ENCODE measurements around the gene SVOPL. TPM values are rescaled to one million over a fixed set of nuclear protein-coding genes. Genes with fewer than 3 reads are reported as not detected.
A peak's percentile ranks its signal among the peaks of the same experiment; 100 is the strongest.

SVOPL gene
- total RNA-seq, 3 donors from 2014 or later: 0.15 to 0.33 TPM; not detected in 1

GRCh38 chr7:138745189-138745588, 44.0 kb upstream of the SVOPL start:
- Histone ChIP-seq H3K9me3 (no peaks in the 10 kb centered on the region), H3K27me3 (no peaks in the 10 kb centered on the region), H3K36me3 (no peaks in the 10 kb centered on the region), H3K4me3 (no peak overlapping the region), H3K4me1 (no peaks in the 10 kb centered on the region), H3K27ac (no peak overlapping the region)
- TF ChIP-seq POLR2A (IDR thresholded peaks at IDR 0.05) (no peak), CTCF (IDR thresholded peaks at IDR 0.05) (no peak), POLR2AphosphoS5 (IDR thresholded peaks at IDR 0.05) (no peak)
- intact Hi-C loops (cut with DNase I; ENCODE audit: low total_unique reads): no loop called here
- no peak for DNase-seq (ENCODE audit: low spot score in 2 of 2)

- no peaks in the 10 kb centered on the region for H3K4me1 ChIP-seq
- DNase-seq (ENCODE audit: low spot score in 2 of 2): no peak
- no peaks in the 10 kb centered on the region for H3K9me3 ChIP-seq
- no peak overlapping the region for H3K27ac ChIP-seq
- no peak overlapping the region for H3K4me3 ChIP-seq
- no peaks in the 10 kb centered on the region for H3K36me3 ChIP-seq
- intact Hi-C loops (cut with DNase I; ENCODE audit: low total_unique reads): no loop called here
- TF ChIP-seq POLR2A (IDR thresholded peaks at IDR 0.05) (no peak), CTCF (IDR thresholded peaks at IDR 0.05) (no peak), POLR2AphosphoS5 (IDR thresholded peaks at IDR 0.05) (no peak)
- H3K27me3 ChIP-seq: no peaks in the 10 kb centered on the region
Measured at GRCh38 chr7:138741453-138741735, 40.2 kb upstream of the SVOPL start.

DNA sequence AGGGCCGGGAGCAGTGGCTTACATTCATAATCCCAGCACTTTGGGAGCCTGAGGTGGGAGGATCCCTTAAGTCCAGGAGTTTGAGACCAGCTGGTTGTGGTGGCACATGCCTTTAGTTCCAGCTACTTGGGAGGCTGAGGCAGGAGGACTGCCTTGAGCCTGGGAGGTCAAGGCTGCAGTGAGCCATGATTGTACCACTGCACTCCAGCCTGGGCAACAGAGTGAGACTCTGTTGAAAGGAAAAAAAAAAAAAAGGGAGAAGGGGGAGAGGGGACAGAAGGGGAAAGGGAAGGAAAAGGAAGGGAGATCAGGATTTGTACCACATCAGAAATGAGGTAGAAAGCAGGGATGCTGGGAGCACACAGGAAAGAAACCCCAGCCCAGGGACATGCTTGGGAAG, 38.7 kb upstream of the SVOPL start:
- intact Hi-C loops (cut with DNase I; ENCODE audit: low total_unique reads): no loop called here
- TF ChIP-seq CTCF (IDR thresholded peaks at IDR 0.05) (no peak), POLR2A (IDR thresholded peaks at IDR 0.05) (no peak), POLR2AphosphoS5 (IDR thresholded peaks at IDR 0.05) (no peak)
- Histone ChIP-seq H3K9me3 (no peaks in the 10 kb centered on the region), H3K27me3 (no peaks in the 10 kb centered on the region), H3K36me3 (no peaks in the 10 kb centered on the region), H3K27ac (no peak overlapping the region), H3K4me1 (no peaks in the 10 kb centered on the region), H3K4me3 (no peak overlapping the region)
- no peak for DNase-seq (ENCODE audit: low spot score in 2 of 2)

DNA sequence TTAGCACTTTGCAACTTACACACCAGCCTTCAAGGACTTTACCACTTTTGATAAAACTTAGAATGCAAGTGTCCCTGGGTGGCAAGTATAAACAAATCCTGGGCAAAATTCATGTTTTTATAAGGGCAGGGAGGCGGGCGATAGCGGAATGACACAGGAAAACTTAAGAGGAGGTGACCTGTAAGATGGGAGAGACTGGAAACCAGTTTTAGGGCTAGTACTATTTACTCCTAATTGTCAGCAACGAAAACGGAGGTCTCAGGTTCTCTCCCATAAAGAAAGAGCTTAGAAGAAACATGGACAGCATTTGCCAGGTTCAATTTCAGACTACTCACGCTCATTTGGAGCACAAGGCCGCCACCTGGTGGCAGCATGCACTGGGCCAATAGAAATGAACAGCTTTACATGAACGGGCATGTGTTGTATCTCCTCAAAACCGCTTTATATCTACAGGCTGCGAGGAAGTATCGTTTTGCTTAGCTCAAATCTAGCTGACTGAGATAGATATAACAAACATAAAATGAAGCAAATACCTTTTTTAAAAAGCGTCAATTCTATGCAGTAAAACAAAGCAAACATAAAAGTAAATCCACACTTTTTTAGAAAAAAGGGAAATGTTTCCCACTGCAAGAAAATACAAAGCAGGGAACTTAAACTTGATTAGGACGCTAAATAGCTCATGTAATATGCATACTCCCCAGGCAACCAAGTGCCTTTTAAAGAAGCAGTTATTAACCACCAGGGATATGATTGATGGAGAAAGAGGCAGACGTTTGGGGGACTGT, 37.6 kb upstream of the SVOPL start:
- peak; percentile 76 to 82 for DNase-seq (ENCODE audit: low spot score in 2 of 2)
- Histone ChIP-seq H3K9me3 (no peaks in the 10 kb centered on the region), H3K27ac (no peak overlapping the region), H3K36me3 (no peaks in the 10 kb centered on the region), H3K4me1 (no peaks in the 10 kb centered on the region), H3K27me3 (no peaks in the 10 kb centered on the region), H3K4me3 (no peak overlapping the region)
- TF ChIP-seq CTCF (IDR thresholded peaks at IDR 0.05) (peak; percentile 24 to 79 (median 74)), POLR2AphosphoS5 (IDR thresholded peaks at IDR 0.05) (no peak), POLR2A (IDR thresholded peaks at IDR 0.05) (no peak)
- intact Hi-C loops (cut with DNase I; ENCODE audit: low total_unique reads): no loop called here

GRCh38 chr7:138738114-138738513, 37.0 kb upstream of the SVOPL start:
- intact Hi-C loops (cut with DNase I; ENCODE audit: low total_unique reads): no loop called here

More at GRCh38 chr7:138738114-138738513, 37.0 kb upstream of the SVOPL start:
- DNase-seq (ENCODE audit: low spot score in 2 of 2): no peak
- Histone ChIP-seq H3K4me1 (no peaks in the 10 kb centered on the region), H3K27ac (no peak overlapping the region), H3K4me3 (no peak overlapping the region), H3K9me3 (no peaks in the 10 kb centered on the region), H3K36me3 (no peaks in the 10 kb centered on the region), H3K27me3 (no peaks in the 10 kb centered on the region)
- TF ChIP-seq POLR2AphosphoS5 (IDR thresholded peaks at IDR 0.05) (no peak), CTCF (IDR thresholded peaks at IDR 0.05) (no peak)

Measured in breast epithelium (tissue), 4 donors.